22Rv1 (cell line): ENCODE measurements around the gene PNLIPRP2.

Experiments used
- CTCF ChIP-seq: fragments of 450-650 bp; IDR thresholded peaks from 2 replicates; pipeline ENCODE4 v1.5.1; 2017; ENCODE audit warnings: mild to moderate bottlenecking
- ZFX ChIP-seq: fragments of 450-650 bp; IDR thresholded peaks from 2 replicates; pipeline ENCODE4 v1.6.1; 2017; ENCODE audit warnings: antibody characterized with exemption, borderline replicate concordance

GRCh38 chr10:116602648-116603400, 17.9 kb upstream of the PNLIPRP2 start:
- TF ChIP-seq CTCF (no peak), ZFX (no peak)
